Endothelial cell of umbilical vein (primary cell): ENCODE results near the gene SPIRE1. TPM values are rescaled to one million over a fixed set of nuclear protein-coding genes. Genes with fewer than 3 reads are reported as not detected.

ENCODE experiments used
- BruUV-seq: library from RNA; stranded (reverse); fragments of 400-500 nt; replicated peaks from 2 replicates; lab custom pipeline; 2021; lab: Mats Ljungman, UMichigan
- CTCF ChIA-PET: fragments of 300-600, 350-600 bp; sonication (Branson Sonifier 250); formaldehyde crosslinking; loops from one replicate; lab custom pipeline; 2021; ENCODE audit warnings: antibody characterized with exemption, inconsistent platforms; lab: Charles Lee
- POLR2A ChIA-PET: fragments of 300-600, 350-600 bp; sonication (Branson Sonifier 250); formaldehyde crosslinking; loops from one replicate; lab custom pipeline; 2021; ENCODE audit warnings: antibody characterized with exemption, inconsistent platforms; lab: Charles Lee
- DNase-seq: peaks from one replicate; pipeline ENCODE4 v3.0.0-alpha.2; 2011; ENCODE audit warnings: low read depth, low spot score
- FAIRE-seq: peaks from 2 replicates; lab custom pipeline; 2011; peaks lifted over from hg19 to GRCh38; lab: Jason Lieb, UNC
- H2AFZ ChIP-seq: 2 replicates; pipeline ENCODE4 v1.6.0; 2012; ENCODE audit warnings: low read depth, low read length, control low read depth, inconsistent platforms
- H3K27ac ChIP-seq: 2 replicates; pipeline ENCODE4 v1.5.1; 2011; ENCODE audit warnings: low read depth, mild to moderate bottlenecking, control low read depth, low read length, moderate library complexity; ENCODE audit not compliant: insufficient read depth
- H3K27me3 ChIP-seq, 2 experiments: 2 replicates each; pipeline versions ENCODE4 v1.6.0 to v1.6.1; 2011; ENCODE audit warnings: low read length in 2 of 2, mixed read lengths in 1 of 2; ENCODE audit not compliant: control insufficient read depth in 2 of 2, insufficient read depth in 2 of 2
- H3K36me3 ChIP-seq, 2 experiments: 2 replicates in 1 of 2; 3 replicates in 1 of 2; pipeline ENCODE4 v1.5.1; 2011; ENCODE audit warnings: low read length in 2 of 2, mild to moderate bottlenecking in 1 of 2, moderate library complexity in 1 of 2; ENCODE audit not compliant: control insufficient read depth in 2 of 2, insufficient read depth in 2 of 2; ENCODE audit errors: extremely low read depth in 1 of 2
- H3K4me1 ChIP-seq: 3 replicates; pipeline ENCODE4 v1.5.1; 2011; ENCODE audit warnings: mild to moderate bottlenecking, low read length; ENCODE audit not compliant: control insufficient read depth, insufficient read depth; ENCODE audit errors: extremely low read depth
- H3K4me2 ChIP-seq: 2 replicates; pipeline ENCODE4 v1.6.1; 2011; ENCODE audit warnings: low read length, control low read depth, mixed read lengths; ENCODE audit not compliant: insufficient read depth
- H3K4me3 ChIP-seq, 3 experiments: fragments of 200-600 bp in 1 of 3; sonication (generic), shearing (Covaris generic) in 1 of 3; replicated peaks in 1 of 3; 2 replicates each; pipeline ENCODE4 v1.5.1; 2011 to 2016; ENCODE audit warnings: control low read depth in 3 of 3, low read length in 3 of 3, mild to moderate bottlenecking in 2 of 3, inconsistent platforms in 1 of 3, low read depth in 1 of 3, moderate library complexity in 1 of 3; ENCODE audit not compliant: insufficient read depth in 1 of 3
- H3K79me2 ChIP-seq: 2 replicates; pipeline ENCODE4 v1.6.0; 2012; ENCODE audit warnings: low read length, inconsistent platforms; ENCODE audit not compliant: control insufficient read depth, insufficient read depth
- H3K9ac ChIP-seq: replicated peaks from 2 replicates; pipeline ENCODE3; 2011; ENCODE audit warnings: low read length, control low read depth; ENCODE audit not compliant: insufficient read depth; ENCODE audit errors: extremely low read depth
- H3K9me1 ChIP-seq: replicated peaks from 3 replicates; pipeline ENCODE4 v1.6.0; 2011; ENCODE audit warnings: mild to moderate bottlenecking, low read length; ENCODE audit not compliant: control insufficient read depth, insufficient read depth; ENCODE audit errors: extremely low read depth
- H3K9me3 ChIP-seq: replicated peaks from 2 replicates; pipeline ENCODE4 v1.5.1; 2012; ENCODE audit warnings: low read length, inconsistent platforms; ENCODE audit not compliant: control insufficient read depth, insufficient read depth
- H4K20me1 ChIP-seq: replicated peaks from 2 replicates; pipeline ENCODE3; 2011; ENCODE audit warnings: mild to moderate bottlenecking, low read length; ENCODE audit not compliant: control insufficient read depth, insufficient read depth; ENCODE audit errors: extremely low read depth
- CTCF ChIP-seq, 2 donors: IDR thresholded peaks; 1 replicate in 1 of 2; 2 replicates in 1 of 2; pipeline ENCODE4 v1.5.1; 2011; ENCODE audit warnings: low read length in 2 of 2, mild to moderate bottlenecking in 2 of 2, moderate library complexity in 2 of 2, control low read depth in 1 of 2, inconsistent platforms in 1 of 2, low read depth in 1 of 2; ENCODE audit not compliant: insufficient read depth in 1 of 2; ENCODE audit errors: extremely low read depth in 1 of 2
- EZH2 ChIP-seq: IDR thresholded peaks from 2 replicates; pipeline ENCODE4 v1.6.1; 2012; ENCODE audit warnings: borderline replicate concordance, low read depth, mild to moderate bottlenecking, moderate library complexity, low read length, inconsistent platforms; ENCODE audit not compliant: severe bottlenecking
- FOS ChIP-seq: IDR thresholded peaks from 2 replicates; pipeline ENCODE4 v1.6.1; 2011; ENCODE audit warnings: mild to moderate bottlenecking, low read length, moderate library complexity, borderline replicate concordance; ENCODE audit not compliant: insufficient read depth
- GATA2 ChIP-seq: IDR thresholded peaks from 2 replicates; pipeline ENCODE4 v1.7.0; 2011; ENCODE audit warnings: low read depth, mild to moderate bottlenecking, moderate library complexity, mixed read lengths, low read length; ENCODE audit not compliant: insufficient read length, insufficient read depth
- JUN ChIP-seq: IDR thresholded peaks from 2 replicates; pipeline ENCODE4 v1.6.1; 2011; ENCODE audit warnings: borderline replicate concordance, low read depth; ENCODE audit not compliant: insufficient read length, insufficient read depth
- MAX ChIP-seq: IDR thresholded peaks from 2 replicates; pipeline ENCODE4 v1.6.1; 2011; ENCODE audit not compliant: insufficient read depth, insufficient read length
- MYC ChIP-seq: IDR thresholded peaks from one replicate; pipeline ENCODE4 v1.6.1; 2011; ENCODE audit warnings: mild to moderate bottlenecking, low read depth, low read length
- POLR2A ChIP-seq: IDR thresholded peaks from 2 replicates; pipeline ENCODE4 v1.6.1; 2012; ENCODE audit warnings: low read depth, mild to moderate bottlenecking, control low read depth, low read length
- POLR2AphosphoS5 ChIP-seq: IDR thresholded peaks from 2 replicates; pipeline ENCODE4 v1.6.1; 2012; ENCODE audit warnings: low read depth, mild to moderate bottlenecking, control low read depth, low read length, moderate library complexity; ENCODE audit not compliant: insufficient read depth
- dilution Hi-C: fragments of 300-500 bp; cut with MboI; formaldehyde crosslinking; loops from one replicate; pipeline ENCODE4 v1.15.0; 2019; ENCODE audit warnings: low sequenced_read_pairs; ENCODE audit not compliant: extremely low pct_ligation_motif_present
- intact Hi-C: fragments of 100-400 bp; cut with micrococcal nuclease; formaldehyde crosslinking; loops from one replicate; pipeline ENCODE4 v1.10.0; 2022
- polyA plus RNA-seq, 4 experiments: library from polyadenylated mRNA; depleted of rRNA in 3 of 4; stranded (reverse) in 3 of 4; unstranded in 1 of 4; fragments of >200 nt; gene quantifications; 2 replicates each; pipeline versions ENCODE4 v1.2.1 to v1.2.3, GENCODE V29; 2011 to 2012; ENCODE audit warnings: missing spikeins in 1 of 4
- total RNA-seq: library from RNA; stranded (reverse); gene quantifications from 2 replicates; pipeline ENCODE4 v1.2.3, GENCODE V29; 2021

SPIRE1 gene
- total and polyA plus RNA-seq, 2 donors (not counting 3 experiments of a cell fraction or from before 2014, with no cell fraction given) = 13.1 to 44.0 TPM

GRCh38 chr18:12455496-12455895 lies 202.4 kb downstream of the SPIRE1 start:
- no peaks in the 10 kb centered on the region for H3K27me3 ChIP-seq
- ChIA-PET CTCF (no interaction called here), POLR2A (no interaction called here)
- H3K27ac ChIP-seq = no peak overlapping the region
- no TSS peak for BruUV-seq
- dilution Hi-C loops (no loop called here), intact Hi-C loops (no loop called here)
- no peak for TF ChIP-seq FOS
- no peak for TF ChIP-seq EZH2
- no peak for TF ChIP-seq JUN
- no peak for TF ChIP-seq POLR2A
- DNase-seq = no peak
- H4K20me1 ChIP-seq = no peaks in the 10 kb centered on the region
- no peak overlapping the region for H3K9ac ChIP-seq
- no peaks in the 10 kb centered on the region for H3K9me3 ChIP-seq
- H3K4me1 ChIP-seq = peaks cover 20% of the 10 kb centered on the region
- no peak overlapping the region for H3K4me3 ChIP-seq
- H3K9me1 ChIP-seq = no peaks in the 10 kb centered on the region
- H3K4me2 ChIP-seq = no peak overlapping the region
- FAIRE-seq = no peak
- peaks cover 5 to 14% of the 10 kb centered on the region in 2 experiments for H3K36me3 ChIP-seq
- H2AFZ ChIP-seq = no peak overlapping the region
- peaks cover 1% of the 10 kb centered on the region for H3K79me2 ChIP-seq

- no peaks in the 10 kb centered on the region for H3K9me3 ChIP-seq
- H4K20me1 ChIP-seq = no peaks in the 10 kb centered on the region
- no peaks in the 10 kb centered on the region for H3K79me2 ChIP-seq
- TF ChIP-seq MAX = no peak
- no peak for TF ChIP-seq GATA2
- no peak for TF ChIP-seq JUN
- TF ChIP-seq POLR2AphosphoS5 = no peak
- TF ChIP-seq CTCF (IDR thresholded peaks at IDR 0.05; ENCODE audit: extremely low read depth in 1 of 2, insufficient read depth in 1 of 2, low read depth in 1 of 2, low read length in 2 of 2) = no peak
- TF ChIP-seq FOS = no peak
- TF ChIP-seq POLR2A = no peak
- no peak for TF ChIP-seq MYC
- TF ChIP-seq EZH2 = no peak
- H3K27me3 ChIP-seq = no peaks in the 10 kb centered on the region
- DNase-seq (no peak), FAIRE-seq (no peak)
- no peaks in the 10 kb centered on the region for H3K9me1 ChIP-seq
- H3K27ac ChIP-seq = no peak overlapping the region
- ChIA-PET CTCF (no interaction called here), POLR2A (interaction anchor here (0.6 kb wide), 1 partner anchor 28 kb away, joined by 4 read pairs; no protein-coding TSS in a partner anchor)
- dilution Hi-C loops = no loop called here
- H3K9ac ChIP-seq = no peak overlapping the region
- no peaks in the 10 kb centered on the region for H3K4me1 ChIP-seq
- no TSS peak for BruUV-seq
- H3K4me3 ChIP-seq = no peak overlapping the region
- H2AFZ ChIP-seq = no peak overlapping the region
- H3K36me3 ChIP-seq = peaks cover 2 to 18% of the 10 kb centered on the region in 2 experiments
- intact Hi-C loops = no loop called here
- no peak overlapping the region for H3K4me2 ChIP-seq
Measured at GRCh38 chr18:12452784-12453183, 205.1 kb downstream of the SPIRE1 start.
